GOT3 (cell line): ENCODE results near the gene DNHD1.

Experiments used
- DNase-seq: peaks from one replicate; lab custom pipeline; 2025; ENCODE audit warnings: mixed read lengths; lab: John Stamatoyannopoulos, UW

Gene DNHD1, protein sequence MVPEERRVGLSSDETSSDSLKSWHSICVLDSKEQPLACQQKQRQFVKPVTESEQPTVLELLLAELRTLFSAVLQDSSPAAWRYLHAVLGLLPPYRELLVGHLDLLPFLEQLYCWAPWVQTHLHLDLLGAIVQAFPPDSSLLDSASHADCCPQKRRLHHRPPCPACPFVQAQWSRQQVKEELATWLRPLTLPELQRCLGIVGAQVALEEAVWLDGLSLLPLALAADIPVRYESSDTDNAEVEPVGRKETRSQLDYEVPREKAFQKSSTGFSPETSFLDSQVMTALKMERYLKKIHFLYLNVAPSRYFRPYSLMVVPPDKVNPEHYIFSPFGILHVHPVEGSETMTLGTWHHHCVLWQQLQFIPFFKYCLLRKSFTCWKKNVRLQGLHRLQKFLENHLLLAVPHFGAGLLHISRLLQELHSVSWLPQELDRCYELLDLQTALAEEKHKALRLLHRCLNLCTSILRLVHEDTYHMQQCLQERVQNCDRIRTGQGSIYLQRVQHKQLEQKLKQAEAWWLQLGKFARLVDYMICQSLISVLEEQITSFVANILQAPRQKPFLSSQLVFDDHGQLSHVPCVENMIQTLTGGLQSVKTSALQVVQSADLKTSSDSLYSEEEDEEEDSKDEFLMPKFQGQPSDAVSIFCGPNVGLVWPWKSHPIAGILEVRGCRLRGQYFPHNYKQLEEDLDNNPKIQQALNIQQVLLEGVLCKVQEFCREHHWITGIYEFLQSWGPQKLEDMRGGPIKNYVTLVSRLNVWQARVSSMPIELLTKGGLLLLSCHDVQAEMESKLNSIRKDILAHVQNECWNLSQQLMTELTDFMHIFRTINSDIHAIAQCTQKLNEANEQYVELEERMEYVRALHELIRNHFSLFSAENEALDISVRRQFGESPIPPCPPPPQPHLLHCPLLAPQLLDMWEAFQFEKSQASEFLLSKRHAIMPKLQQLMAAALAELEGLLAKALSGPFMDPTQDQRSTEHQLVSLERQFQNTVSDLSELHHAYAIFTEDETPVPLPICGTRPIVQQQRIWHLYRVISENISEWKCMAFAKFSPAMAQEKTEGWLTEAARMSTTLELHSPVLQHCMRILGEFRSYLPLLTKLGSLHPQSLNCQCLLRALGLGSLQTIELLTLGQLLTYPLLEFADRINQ (N-terminal part only)

DNA sequence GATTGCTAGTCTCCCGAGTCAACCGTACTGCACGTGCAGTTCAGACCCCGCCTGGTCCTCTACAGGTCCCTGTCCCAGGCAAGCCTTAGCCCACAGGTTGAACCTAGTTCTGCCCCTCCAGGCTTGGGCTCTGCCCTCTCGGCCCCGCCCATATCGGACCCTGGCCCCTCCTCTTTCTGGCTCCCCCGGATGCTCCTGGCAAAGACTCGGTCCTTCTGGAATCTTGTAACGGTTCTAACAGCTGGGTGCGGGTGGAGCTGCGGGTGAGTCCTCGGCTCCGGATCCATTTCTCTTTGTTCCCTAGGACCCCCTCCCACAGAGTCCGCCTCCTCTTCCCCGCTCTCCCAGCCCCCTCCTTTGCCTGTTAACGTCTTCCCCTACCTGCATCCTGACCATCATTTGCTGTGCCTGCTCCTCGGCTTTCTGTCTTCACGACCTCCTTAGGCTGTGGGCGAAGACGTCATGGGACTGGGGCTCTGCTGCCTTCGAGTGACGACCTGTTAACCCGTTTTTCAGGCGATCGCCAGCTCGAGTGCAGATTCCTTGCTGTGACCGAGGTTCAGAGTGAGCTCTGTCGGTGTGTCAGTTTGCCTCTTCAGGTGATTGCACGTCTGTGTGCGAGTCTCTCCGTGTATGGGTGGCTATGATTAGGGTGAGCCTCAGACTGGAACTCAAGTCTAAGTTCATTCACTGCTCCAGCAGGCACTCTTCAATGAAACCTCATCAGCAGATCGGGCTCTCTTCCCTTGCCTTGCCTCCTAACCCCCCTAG lies at the start of gene DNHD1:
TSS of gene DNHD1 (plus strand) at position 212 of the 771 bp plus-strand sequence. CDS start 936 bp downstream, outside the sequence.
- DNase-seq = no peak

DNA sequence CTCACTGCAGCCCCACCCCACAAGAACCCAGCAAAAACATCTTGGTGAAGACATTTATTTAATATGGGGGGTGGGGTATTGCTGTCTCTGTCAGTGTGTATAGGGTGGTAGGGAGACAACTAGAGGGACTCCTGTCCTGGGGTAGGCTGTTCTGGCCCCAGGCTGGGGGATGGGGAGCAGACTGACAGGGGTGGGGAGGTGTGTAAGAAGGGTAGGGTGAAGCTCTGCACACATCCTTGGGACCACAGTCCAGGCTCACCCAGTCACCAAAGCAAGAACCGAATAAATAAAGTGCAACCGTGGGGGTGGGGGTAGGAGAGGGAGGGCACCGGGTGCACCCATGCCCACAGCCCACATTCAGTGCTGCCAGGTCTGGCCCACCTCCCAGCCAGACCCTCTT lies 48.5 kb upstream of the DNHD1 start:
- DNase-seq = no peak

DNA sequence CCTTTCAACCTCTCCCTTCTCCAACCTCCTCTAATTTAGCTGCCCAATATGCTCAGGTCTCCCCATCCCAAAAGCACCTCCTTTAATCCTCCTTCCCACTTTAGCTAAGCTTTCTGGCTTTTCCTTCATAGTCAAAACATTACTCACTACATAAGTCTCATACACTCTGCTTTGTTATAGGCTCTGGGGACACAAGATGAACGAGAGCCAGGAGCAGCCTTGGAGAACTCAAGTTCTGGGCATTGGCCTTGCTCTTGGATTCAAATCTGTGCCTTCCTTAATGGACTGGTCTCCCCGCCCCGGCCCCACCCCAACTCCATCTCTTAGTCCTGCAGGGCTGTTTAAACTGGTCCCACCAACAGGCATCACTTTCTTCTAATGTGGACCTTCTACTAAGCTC lies 44.9 kb upstream of the DNHD1 start:
- DNase-seq = no peak

DNA sequence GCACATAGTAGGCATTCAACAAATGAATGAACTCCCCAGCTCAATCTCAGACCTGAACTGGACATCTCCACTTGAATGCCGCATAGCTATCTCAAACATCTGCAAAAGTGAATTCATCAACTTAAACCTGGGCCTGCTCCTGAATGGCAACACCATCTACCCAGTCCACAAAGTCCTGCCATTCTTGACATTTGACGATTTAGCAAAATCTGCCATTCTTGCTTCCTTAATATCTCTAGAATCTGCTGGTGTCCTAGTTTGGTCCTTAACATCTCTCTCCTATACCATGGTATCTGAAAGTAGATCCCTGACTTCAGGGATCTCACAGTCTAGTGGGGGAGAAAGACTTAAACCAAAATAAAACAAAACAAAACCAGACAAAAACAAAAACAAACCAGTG lies 43.9 kb upstream of the DNHD1 start:
- no peak for DNase-seq

DNA sequence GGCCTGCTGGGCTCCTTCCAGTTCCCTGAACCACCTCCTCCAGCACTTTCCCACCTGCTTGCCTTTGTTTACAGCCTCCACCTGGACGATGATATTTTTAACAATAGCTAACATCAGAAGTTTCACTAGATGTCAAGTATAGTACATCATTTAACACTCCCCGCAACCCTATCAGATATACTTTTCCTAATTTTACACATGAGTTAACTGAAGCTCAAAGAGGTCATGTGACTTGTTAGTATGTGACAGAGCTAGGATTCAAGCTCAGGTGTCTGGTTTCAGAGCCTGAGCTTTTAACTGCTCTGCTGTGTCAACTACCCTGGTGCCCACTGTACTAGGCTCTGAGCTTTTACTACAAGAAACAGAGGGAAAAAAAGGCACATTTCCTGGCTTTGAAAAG lies 42.0 kb upstream of the DNHD1 start:
- DNase-seq = no peak

DNA sequence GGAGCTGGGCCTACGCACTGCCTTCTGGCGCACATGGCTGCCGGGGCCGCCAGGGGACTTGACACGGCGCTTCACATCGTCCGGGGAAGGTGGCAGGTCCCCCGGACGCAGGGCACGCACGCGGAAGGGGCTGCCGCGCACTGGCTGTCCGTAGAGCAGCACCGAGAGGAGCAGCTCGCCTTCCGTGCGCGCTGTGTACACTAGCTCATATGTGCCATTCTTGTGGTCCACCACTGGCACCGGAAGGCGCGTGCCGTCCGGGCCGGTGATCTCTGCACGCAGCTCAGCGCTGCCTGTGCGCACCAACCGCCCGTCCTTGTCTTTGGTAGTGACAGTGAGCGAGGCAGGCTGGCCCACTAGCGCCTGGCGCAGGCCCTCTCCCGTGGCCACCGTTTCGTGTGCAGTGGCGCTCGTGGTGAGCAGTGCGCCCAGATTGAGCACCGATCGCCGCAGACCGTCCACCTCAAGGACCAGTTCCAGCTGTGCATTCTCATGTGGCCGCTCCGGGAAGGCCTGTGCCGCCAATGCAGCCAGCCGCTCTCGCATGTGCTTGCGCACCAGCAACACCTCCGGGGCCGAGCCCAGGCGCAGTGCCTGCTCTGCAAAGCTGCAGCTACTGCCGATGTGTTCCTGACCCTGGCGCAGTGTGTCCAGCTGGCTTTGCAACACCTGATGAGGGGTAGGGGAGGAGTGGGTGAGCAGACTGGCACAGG lies 40.6 kb upstream of the DNHD1 start:
- DNase-seq = no peak

DNA sequence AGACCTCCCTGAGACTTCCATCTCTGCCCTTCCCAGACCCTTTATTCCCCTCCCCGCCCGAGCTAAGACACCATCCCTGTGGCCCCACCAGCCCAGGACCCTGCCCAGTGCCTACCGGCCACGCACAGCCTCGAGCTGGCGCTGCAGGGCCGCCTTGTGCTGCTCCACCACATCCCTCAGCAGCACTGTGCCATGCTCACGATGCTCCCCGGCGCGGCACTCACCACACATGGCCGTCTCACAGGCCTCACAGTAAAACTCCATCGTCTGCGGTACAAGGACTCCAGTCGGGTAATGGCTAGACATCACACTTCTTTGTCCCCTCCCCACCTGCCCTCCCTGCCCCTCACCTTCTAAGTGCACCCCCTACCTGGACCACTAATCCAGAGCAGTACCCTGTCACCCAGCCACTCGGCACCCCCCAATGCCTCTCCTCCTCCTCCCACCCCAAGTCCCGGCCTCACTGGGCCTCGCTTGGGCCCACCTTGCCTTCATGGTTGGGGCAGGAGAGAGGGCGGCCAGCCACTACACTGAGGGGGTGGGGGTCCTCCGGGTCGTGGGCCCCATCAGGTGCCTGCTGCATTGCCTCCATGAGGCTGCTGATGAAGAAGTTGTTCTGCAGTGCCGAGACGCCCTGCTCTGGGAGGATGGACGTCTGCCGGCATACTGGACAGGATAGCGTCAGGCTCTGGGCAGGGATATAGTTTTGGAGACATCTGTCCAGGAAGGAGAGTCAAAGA lies 39.3 kb upstream of the DNHD1 start:
- DNase-seq = no peak

DNA sequence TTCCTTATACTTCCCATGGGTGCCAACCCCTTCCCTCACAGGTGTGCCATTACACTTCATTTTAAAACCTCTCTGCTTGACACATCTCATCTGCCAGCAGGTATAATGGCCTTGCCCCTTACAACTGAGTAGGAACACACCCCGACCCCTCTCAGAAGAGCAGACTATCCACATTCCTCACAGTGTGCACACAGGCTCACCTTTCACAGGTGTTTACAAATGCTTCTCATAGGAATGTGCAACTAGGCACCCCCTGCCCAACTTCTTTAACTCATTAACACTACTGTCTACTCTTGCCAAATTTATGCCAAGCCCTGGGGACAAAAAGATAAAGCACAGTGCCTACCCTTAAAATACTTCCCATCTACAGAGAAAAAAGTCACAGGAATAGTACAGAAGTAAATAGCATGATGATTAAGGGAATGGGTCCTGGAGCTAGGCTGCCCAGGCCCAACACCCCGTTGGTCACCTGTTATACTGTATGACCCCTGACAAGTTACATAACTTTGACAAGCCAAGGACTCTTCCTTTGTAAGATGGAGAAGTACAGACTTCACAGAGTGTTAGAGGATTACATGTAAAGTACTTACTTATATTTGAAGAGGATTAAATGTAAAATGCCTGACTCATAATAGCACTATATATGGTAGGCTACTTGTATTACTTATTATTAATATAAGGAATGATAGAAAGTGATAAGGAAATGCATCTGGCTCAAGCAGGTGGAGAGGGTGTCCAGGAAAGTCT lies 38.6 kb upstream of the DNHD1 start:
- DNase-seq = no peak

DNA sequence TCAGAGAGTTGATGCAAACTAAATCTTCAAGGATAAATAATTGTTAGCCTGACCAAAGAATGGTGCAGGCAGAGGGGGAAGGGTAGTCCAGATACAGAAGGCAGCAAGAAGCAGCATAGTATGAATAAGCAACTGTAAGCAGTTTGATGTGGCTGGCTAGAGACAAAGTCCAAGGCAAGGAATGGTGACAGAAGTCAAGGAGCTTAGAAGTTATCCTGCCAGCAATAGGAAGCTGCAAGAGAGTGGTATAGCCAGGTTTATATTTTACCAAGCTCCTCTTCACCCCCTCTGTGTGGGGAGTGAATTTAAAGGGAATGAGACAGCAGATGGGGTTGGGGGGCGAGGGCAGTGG lies 38.0 kb upstream of the DNHD1 start:
- DNase-seq = no peak

DNA sequence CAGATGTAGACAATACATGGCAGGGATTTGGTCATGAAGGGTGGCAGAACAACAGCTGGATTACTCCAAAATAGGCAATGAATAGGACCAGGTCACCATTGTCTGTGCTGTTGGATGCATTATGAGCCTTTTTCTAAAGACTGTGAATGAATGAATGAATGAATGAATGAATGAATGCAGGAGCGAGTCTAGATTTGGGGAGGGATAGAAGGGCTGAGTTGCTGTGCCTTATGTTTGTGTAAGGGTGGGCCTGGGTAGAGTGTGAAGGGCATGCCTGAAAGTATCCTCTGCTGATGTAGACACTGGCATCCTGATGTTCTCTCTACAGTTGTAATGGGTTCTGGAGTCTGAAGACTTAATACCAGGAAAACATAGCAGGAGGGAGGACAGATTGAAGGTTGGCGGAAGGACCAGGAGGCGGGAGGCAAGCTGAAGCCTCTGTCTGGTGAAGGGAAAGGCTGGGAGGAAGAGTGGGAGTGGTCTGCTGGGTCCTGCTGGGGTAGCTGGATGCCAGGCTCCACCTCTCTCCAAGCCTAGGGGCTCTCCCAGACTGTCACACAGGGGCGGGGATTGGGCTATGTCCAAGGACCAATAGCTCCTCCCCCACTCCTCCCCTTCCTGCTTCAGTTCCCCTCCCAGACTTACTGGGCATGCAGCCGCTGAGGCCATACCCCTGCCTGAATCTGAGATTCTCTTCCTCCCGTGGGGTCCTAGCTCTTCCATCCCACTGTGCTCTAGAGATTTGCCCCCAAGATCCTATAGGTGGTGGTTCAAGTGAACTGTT lies 28.2 kb upstream of the DNHD1 start:
- DNase-seq = no peak

DNA sequence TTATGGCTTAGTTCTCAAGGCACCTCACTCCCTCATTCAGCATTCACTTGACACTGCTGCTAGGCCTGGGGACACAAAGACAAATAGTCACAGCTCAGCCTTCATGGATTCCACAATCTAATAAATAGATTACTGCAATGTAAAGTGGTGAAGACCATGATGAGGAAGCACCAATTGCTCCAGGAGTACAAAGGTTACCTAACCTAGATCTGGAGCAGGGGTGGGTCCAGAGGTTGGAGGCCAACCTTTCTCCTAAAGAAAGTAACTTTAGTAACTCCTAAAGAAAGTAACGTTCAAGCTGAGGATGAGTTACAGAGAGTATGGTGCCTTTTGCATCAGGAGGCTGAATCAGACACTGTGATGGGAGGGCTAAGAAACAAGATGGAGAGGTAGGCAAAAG lies 27.5 kb upstream of the DNHD1 start:
- no peak for DNase-seq

DNA sequence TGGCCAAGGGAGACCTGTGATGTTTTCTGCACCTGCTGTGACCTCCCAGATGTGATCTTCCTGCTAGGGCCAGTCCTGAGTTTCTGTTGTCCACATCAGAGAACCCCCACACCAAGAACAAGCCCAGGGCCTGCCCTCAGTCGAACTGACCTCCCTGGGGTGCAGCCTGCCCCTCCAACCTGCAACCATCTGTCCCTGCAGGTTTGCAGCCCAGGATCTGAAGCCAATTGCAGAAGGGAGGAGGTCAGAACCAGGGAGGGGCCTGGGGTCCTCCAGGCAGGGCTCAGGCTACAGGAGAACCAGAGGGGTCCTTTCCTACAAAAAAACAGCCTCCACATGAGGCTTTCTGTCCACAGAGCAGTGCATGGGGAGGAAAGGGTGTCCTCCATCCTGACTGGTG lies 24.1 kb upstream of the DNHD1 start:
- DNase-seq = no peak

DNA sequence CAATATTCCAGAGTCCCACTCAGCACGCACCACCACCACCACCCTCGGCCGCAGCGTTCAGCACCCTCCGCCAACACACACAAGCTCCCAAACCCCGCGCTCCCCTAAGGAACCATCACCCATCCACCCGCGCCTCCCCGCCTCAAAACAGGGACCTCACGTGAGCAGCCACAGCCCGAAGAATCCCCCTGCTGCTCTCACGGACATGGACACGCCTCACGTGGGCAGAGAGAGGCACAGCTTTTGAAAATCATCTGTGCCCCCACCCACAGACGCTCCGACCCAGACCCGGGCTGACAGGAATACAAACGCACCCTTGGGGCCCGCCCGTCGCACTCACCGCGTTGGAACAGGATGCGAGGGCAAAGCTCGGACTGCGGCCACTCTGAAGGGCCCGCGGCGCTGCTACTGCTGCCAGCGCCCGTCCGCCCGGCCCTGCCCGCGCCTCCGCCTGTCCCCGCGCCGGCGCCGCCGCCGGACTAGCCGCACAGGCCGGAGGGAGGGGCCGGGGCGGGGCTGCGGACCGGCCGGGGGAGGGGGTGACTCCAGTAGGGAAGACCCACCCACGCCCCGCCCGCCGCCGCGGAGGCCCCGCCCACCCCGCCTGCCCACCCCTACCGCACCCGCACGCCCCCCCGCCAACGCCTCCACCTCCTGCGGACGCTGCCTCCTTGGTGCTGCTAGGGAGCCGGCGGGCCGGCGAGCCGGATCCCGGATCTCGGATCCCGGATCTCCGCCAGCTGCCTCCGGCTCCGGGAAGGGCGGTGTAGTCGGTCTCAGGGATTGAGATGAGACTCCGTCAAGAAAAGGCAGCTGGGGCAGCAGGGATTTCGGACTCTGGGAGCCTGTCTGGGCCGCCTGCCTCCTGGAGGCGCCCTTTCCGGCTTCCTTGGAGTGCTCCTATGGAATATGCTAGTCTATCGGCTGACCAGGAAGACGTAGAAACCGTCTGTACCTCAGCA lies 23.3 kb upstream of the DNHD1 start, which contains the start of gene TRIM3:
TSS of gene TRIM3 (minus strand) at position 491 of the 962 bp plus-strand sequence. CDS start 8,246 bp downstream, outside the sequence.
- peak; percentile 10 for DNase-seq

DNA sequence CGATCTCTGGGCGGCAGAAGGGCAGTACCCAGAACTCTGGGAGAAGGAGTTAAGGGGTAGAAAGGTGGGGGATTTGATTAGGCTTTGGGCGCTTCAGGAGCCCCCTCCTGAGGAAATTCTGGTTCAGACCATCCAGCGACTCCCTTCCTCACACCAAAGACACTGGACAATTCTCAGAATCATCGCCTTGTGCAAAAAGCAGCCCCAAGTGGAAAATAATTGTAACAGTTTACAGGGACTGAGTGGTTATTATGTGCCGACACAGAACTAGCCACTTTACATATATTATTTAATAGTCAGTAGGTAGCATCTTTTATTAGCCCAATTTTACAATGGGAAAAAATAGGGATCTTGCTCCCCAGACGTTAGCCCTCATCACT lies 22.7 kb upstream of the DNHD1 start:
- no peak for DNase-seq

DNA sequence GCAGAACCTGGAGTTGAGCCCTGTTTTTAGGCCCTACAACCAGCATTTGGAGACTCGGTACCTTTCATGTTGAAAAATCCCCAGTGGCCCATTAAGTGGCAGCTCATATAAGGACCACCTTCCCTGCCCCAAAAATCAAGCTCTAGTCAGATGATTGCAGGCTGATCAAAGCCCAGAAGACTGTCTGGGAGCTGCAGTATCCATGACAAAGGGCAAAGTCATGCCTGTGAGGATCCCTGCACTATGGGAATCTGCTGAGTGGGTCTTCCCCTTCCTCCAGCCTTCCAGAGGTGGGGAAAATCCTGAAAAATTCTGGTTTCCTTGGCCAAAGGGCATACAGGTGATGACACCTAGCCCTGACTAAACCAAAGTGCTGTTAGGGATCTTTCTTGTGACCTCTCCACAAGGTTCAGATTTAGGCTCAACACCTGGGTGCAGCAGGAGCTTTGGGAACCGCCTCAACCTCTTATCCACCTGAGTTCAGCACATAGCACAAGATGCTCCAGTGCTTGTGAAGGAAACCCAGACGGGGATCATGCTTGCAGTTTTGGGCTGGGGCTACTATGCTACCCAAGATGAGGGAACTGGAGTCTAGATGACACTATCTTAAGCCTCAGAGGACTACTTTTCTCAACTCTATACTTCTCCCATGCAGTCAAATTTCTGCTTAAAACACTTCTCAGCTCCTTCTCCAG lies 22.1 kb upstream of the DNHD1 start:
- DNase-seq = no peak

DNA sequence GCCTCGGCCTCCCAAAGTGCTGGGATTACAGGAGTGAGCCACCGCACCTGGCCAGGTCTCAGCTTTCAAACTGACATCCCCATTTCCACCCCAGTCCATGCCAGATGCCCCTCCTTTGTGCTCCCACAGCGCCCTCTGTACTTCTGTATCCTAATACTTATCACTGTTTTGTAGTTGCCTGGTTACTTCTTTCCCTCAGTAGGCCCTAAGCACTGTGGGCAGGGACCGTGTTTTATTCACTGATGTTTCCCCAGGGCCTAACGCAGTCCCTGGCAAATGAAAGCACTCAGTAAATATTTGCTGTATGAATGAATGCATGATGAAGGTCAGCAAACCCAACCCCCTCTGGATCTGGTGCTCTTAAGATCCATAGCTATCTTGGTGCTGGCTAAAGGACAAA lies 21.1 kb upstream of the DNHD1 start:
- no peak for DNase-seq

DNA sequence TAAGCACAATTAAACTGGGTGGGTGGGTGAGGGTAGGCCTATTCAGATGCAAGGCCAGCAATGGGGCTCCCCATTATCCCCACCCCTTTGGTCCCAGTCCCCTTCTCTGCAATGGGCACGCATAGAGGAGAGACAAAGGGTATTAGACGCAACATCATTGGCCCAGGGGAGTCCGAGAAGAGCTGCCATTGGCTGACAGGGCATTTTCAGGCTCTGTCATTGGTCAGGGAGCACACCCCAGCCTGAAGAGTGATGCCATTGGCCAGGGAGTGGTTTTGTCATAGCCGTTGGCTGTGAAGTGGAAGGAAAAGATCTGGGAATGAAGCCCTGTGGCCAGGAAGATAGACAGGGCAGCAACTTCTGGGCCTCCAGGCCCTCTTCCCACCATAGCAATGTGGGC lies 20.5 kb upstream of the DNHD1 start:
- DNase-seq = no peak
